ENCODE data around the gene SUPT3H.
"Not testable (repeated sequence)": the region's sequence is repeated elsewhere in the genome, so short reads cannot be mapped to it uniquely, and the experiment has no call there.

Gene SUPT3H

GRCh38 chr6:45323656-45324224, 54.0 kb downstream of the SUPT3H start:
- no peak for DNase-seq (ENCODE audit: low spot score)

GRCh38 chr6:45320349-45320748, 57.4 kb downstream of the SUPT3H start:
- DNase-seq (ENCODE audit: low spot score): no peak

- DNase-seq (ENCODE audit: low spot score): no peak
Observed at GRCh38 chr6:45314146-45314545, 63.6 kb downstream of the SUPT3H start.

GRCh38 chr6:45310118-45310788, 67.5 kb downstream of the SUPT3H start:
- no peak for DNase-seq (ENCODE audit: low spot score)

GRCh38 chr6:45305546-45305945, 72.2 kb downstream of the SUPT3H start:
- no peak for DNase-seq (ENCODE audit: low spot score)

GRCh38 chr6:45302832-45303231, 74.9 kb downstream of the SUPT3H start:
- DNase-seq (ENCODE audit: low spot score): no peak

- no peak for DNase-seq (ENCODE audit: low spot score)
Observed at GRCh38 chr6:45301348-45302142, 76.2 kb downstream of the SUPT3H start.

- DNase-seq (ENCODE audit: low spot score): no peak
Observed at GRCh38 chr6:45300736-45301135, 77.0 kb downstream of the SUPT3H start.

GRCh38 chr6:45299096-45299581, 78.6 kb downstream of the SUPT3H start:
- DNase-seq (ENCODE audit: low spot score): no peak

GRCh38 chr6:45297320-45297719, 80.4 kb downstream of the SUPT3H start:
- DNase-seq (ENCODE audit: low spot score): no peak

- not testable (repeated sequence) for DNase-seq (ENCODE audit: low spot score)
Observed at GRCh38 chr6:45294065-45294701, 83.6 kb downstream of the SUPT3H start.

GRCh38 chr6:45293306-45293705, 84.4 kb downstream of the SUPT3H start:
- no peak for DNase-seq (ENCODE audit: low spot score)

GRCh38 chr6:45289751-45290514, 87.8 kb downstream of the SUPT3H start:
- DNase-seq (ENCODE audit: low spot score): no peak

- DNase-seq (ENCODE audit: low spot score): not testable (repeated sequence)
Observed at GRCh38 chr6:45286707-45287106, 91.0 kb downstream of the SUPT3H start.

- no peak for DNase-seq (ENCODE audit: low spot score)
Observed at GRCh38 chr6:45278367-45278766, 99.4 kb downstream of the SUPT3H start.

- DNase-seq (ENCODE audit: low spot score): not testable (repeated sequence)
Observed at GRCh38 chr6:45277741-45278140, 100.0 kb downstream of the SUPT3H start.

GRCh38 chr6:45275358-45275757, 102.4 kb downstream of the SUPT3H start:
- DNase-seq (ENCODE audit: low spot score): no peak

GRCh38 chr6:45272626-45273025, 105.1 kb downstream of the SUPT3H start:
- DNase-seq (ENCODE audit: low spot score): no peak

GRCh38 chr6:45265246-45265645, 112.5 kb downstream of the SUPT3H start:
- no peak for DNase-seq (ENCODE audit: low spot score)

GRCh38 chr6:45260696-45261095, 117.0 kb downstream of the SUPT3H start:
- no peak for DNase-seq (ENCODE audit: low spot score)
